Progenitor cell of endocrine pancreas (in vitro differentiated cells): ENCODE measurements around the gene TAPT1. TPM values are rescaled to one million over a fixed set of nuclear protein-coding genes. Genes with fewer than 3 reads are reported as not detected.

Experiments used
- DNase-seq: peaks from one replicate; pipeline ENCODE4 v3.0.0; 2021; ENCODE audit warnings: low spot score; ENCODE audit not compliant: unreplicated experiment
- H3K27ac Mint-ChIP-seq: 2 replicates; pipeline ENCODE4 v1.8.0; 2021; ENCODE audit warnings: mild to moderate bottlenecking, moderate library complexity, mixed read lengths
- H3K27me3 Mint-ChIP-seq: 2 replicates; pipeline ENCODE4 v1.8.0; 2021; ENCODE audit warnings: mixed read lengths
- H3K36me3 Mint-ChIP-seq: 2 replicates; pipeline ENCODE4 v1.8.0; 2022; ENCODE audit warnings: mixed read lengths; ENCODE audit not compliant: insufficient read depth
- H3K4me1 Mint-ChIP-seq: 2 replicates; pipeline ENCODE4 v1.8.0; 2021; ENCODE audit warnings: low read depth, mixed read lengths
- H3K4me3 Mint-ChIP-seq: 2 replicates; pipeline ENCODE4 v1.8.0; 2021; ENCODE audit warnings: low read depth, mild to moderate bottlenecking, moderate library complexity, mixed read lengths
- H3K9me3 Mint-ChIP-seq: 2 replicates; pipeline ENCODE4 v1.8.0; 2021; ENCODE audit warnings: low read depth, mixed read lengths
- CTCF ChIP-seq: fragments of 200-600 bp; sonication (generic); IDR thresholded peaks from one replicate; pipeline ENCODE4 v1.5.0; 2021; ENCODE audit warnings: antibody characterized with exemption, mild to moderate bottlenecking; ENCODE audit not compliant: unreplicated experiment
- total RNA-seq: library from RNA; stranded (reverse); gene quantifications from 2 replicates; pipeline ENCODE4 v1.2.1, GENCODE V29; 2021

TAPT1 gene
- total RNA-seq, 1 donor from 2014 or later: 29.1 TPM

- Mint-ChIP-seq H3K27ac (no peak overlapping the region), H3K4me1 (no peaks in the 10 kb centered on the region), H3K4me3 (no peak overlapping the region), H3K27me3 (peaks cover 9% of the 10 kb centered on the region), H3K9me3 (peaks cover 13% of the 10 kb centered on the region), H3K36me3 (peaks cover 2% of the 10 kb centered on the region)
- no peak for DNase-seq
- no peak for TF ChIP-seq CTCF
Observed at GRCh38 chr4:16140231-16140878, 85.9 kb downstream of the TAPT1 start.

GRCh38 chr4:16139066-16139945 lies 87.0 kb downstream of the TAPT1 start:
- H3K27ac Mint-ChIP-seq: no peak overlapping the region

GRCh38 chr4:16136827-16137226 lies 89.4 kb downstream of the TAPT1 start:
- Mint-ChIP-seq H3K27me3 (peaks cover 12% of the 10 kb centered on the region), H3K27ac (no peak overlapping the region), H3K4me1 (peaks cover 7% of the 10 kb centered on the region), H3K36me3 (no peaks in the 10 kb centered on the region), H3K9me3 (peaks cover 8% of the 10 kb centered on the region), H3K4me3 (no peak overlapping the region)
- DNase-seq: no peak
- no peak for TF ChIP-seq CTCF

More at GRCh38 chr4:16139066-16139945, 87.0 kb downstream of the TAPT1 start:
- Mint-ChIP-seq H3K36me3 (no peaks in the 10 kb centered on the region), H3K4me1 (no peaks in the 10 kb centered on the region), H3K4me3 (no peak overlapping the region), H3K27me3 (peaks cover 12% of the 10 kb centered on the region), H3K9me3 (peaks cover 14% of the 10 kb centered on the region)
- DNase-seq: no peak
- no peak for TF ChIP-seq CTCF

- Mint-ChIP-seq H3K4me1 (peaks cover 7% of the 10 kb centered on the region), H3K36me3 (no peaks in the 10 kb centered on the region), H3K4me3 (no peak overlapping the region), H3K27me3 (peaks cover 12% of the 10 kb centered on the region), H3K9me3 (peaks cover 8% of the 10 kb centered on the region), H3K27ac (no peak overlapping the region)
- TF ChIP-seq CTCF: no peak
- DNase-seq: no peak
Observed at GRCh38 chr4:16136311-16136710, 90.0 kb downstream of the TAPT1 start.

- Mint-ChIP-seq H3K27ac (no peak overlapping the region), H3K27me3 (peaks cover 13% of the 10 kb centered on the region), H3K4me1 (peaks cover 29% of the 10 kb centered on the region), H3K9me3 (peaks cover 8% of the 10 kb centered on the region), H3K36me3 (no peaks in the 10 kb centered on the region), H3K4me3 (no peak overlapping the region)
- DNase-seq: no peak
- TF ChIP-seq CTCF: no peak
Observed at GRCh38 chr4:16133406-16133805, 92.9 kb downstream of the TAPT1 start.
